MCF 10A (cell line): Measurements from ENCODE around the gene NPHS1. TPM values are rescaled to one million over a fixed set of nuclear protein-coding genes. Genes with fewer than 3 reads are reported as not detected.

Source experiments
- BruUV-seq: library from RNA; stranded (reverse); fragments of 400-500 nt; replicated peaks from 2 replicates; lab custom pipeline; 2021; lab: Mats Ljungman, UMichigan
- CTCF ChIA-PET: fragments of 300-600 bp; sonication (Branson Sonifier 250); formaldehyde crosslinking; extraction: SDS; loops from one replicate; lab custom pipeline; 2021; ENCODE audit warnings: antibody characterized with exemption, inconsistent platforms; lab: Yijun Ruan, JAX
- POLR2A ChIA-PET: fragments of 300-600, 350-650 bp; sonication (Branson Sonifier 250); formaldehyde crosslinking; extraction: SDS; loops from one replicate; lab custom pipeline; 2020; ENCODE audit warnings: antibody characterized with exemption, inconsistent platforms; lab: Yijun Ruan, JAX
- DNase-seq: peaks from one replicate; pipeline ENCODE4 v3.0.0-alpha.2; 2018; ENCODE audit not compliant: unreplicated experiment
- H3K27ac Mint-ChIP-seq: one replicate; pipeline ENCODE4 v1.8.0; 2022; ENCODE audit warnings: mild to moderate bottlenecking, low read depth, mixed read lengths; ENCODE audit not compliant: unreplicated experiment
- H3K27me3 Mint-ChIP-seq: one replicate; pipeline ENCODE4 v1.8.0; 2022; ENCODE audit warnings: mixed read lengths; ENCODE audit not compliant: insufficient read depth, unreplicated experiment
- H3K36me3 Mint-ChIP-seq: one replicate; pipeline ENCODE4 v1.8.0; 2022; ENCODE audit warnings: mild to moderate bottlenecking, moderate library complexity, mixed read lengths; ENCODE audit not compliant: insufficient read depth, unreplicated experiment
- H3K4me1 Mint-ChIP-seq: one replicate; pipeline ENCODE4 v1.8.0; 2022; ENCODE audit warnings: mixed read lengths; ENCODE audit not compliant: insufficient read depth, unreplicated experiment
- H3K4me3 Mint-ChIP-seq: one replicate; pipeline ENCODE4 v1.8.0; 2022; ENCODE audit warnings: mild to moderate bottlenecking, moderate library complexity, mixed read lengths; ENCODE audit not compliant: unreplicated experiment
- H3K9me3 Mint-ChIP-seq: one replicate; pipeline ENCODE4 v1.8.0; 2022; ENCODE audit warnings: mixed read lengths; ENCODE audit not compliant: unreplicated experiment
- CTCF ChIP-seq: fragments of 200-600 bp; IDR thresholded peaks from one replicate; pipeline ENCODE4 v1.8.0; 2022; ENCODE audit warnings: antibody characterized with exemption, mild to moderate bottlenecking; ENCODE audit not compliant: unreplicated experiment
- intact Hi-C: fragments of 100-400 bp; cut with micrococcal nuclease; formaldehyde crosslinking; loops from 2 replicates; pipeline ENCODE4 v1.14.1; 2022
- total RNA-seq: library from RNA; stranded (reverse); gene quantifications from 2 replicates; pipeline ENCODE4 v1.2.3, GENCODE V29; 2022

The NPHS1 gene
- total RNA-seq, 1 experiment from 2014 or later, result not detected

- no peak overlapping the region for H3K4me3 Mint-ChIP-seq
- H3K4me1 Mint-ChIP-seq, result no peaks in the 10 kb centered on the region
- peaks cover 53% of the 10 kb centered on the region for H3K27me3 Mint-ChIP-seq
- intact Hi-C loops, result no loop called here
- H3K36me3 Mint-ChIP-seq, result peaks cover 2% of the 10 kb centered on the region
- BruUV-seq, result no TSS peak
- TF ChIP-seq CTCF, result no peak
- DNase-seq, result no peak
- H3K27ac Mint-ChIP-seq, result no peak overlapping the region
- H3K9me3 Mint-ChIP-seq, result no peaks in the 10 kb centered on the region
- ChIA-PET CTCF (no interaction called here), POLR2A (no interaction called here)
These were observed 44.7 kb downstream of the NPHS1 start for GRCh38 chr19:35807633-35808032.

- Mint-ChIP-seq H3K9me3 (no peaks in the 10 kb centered on the region), H3K4me3 (no peak overlapping the region), H3K27me3 (peaks cover 43% of the 10 kb centered on the region), H3K27ac (no peak overlapping the region), H3K36me3 (no peaks in the 10 kb centered on the region), H3K4me1 (no peaks in the 10 kb centered on the region)
- no peak for DNase-seq
- no peak for TF ChIP-seq CTCF
- intact Hi-C loops, result no loop called here
- ChIA-PET CTCF (no interaction called here), POLR2A (no interaction called here)
- no TSS peak for BruUV-seq
These were observed 45.7 kb downstream of the NPHS1 start for GRCh38 chr19:35806597-35806996.

- ChIA-PET CTCF (no interaction called here), POLR2A (no interaction called here)
- no peak overlapping the region for H3K4me3 Mint-ChIP-seq
- no TSS peak for BruUV-seq
- DNase-seq, result no peak
- intact Hi-C loops, result no loop called here
- no peak for TF ChIP-seq CTCF
- no peaks in the 10 kb centered on the region for H3K9me3 Mint-ChIP-seq
- H3K27ac Mint-ChIP-seq, result no peak overlapping the region
- H3K4me1 Mint-ChIP-seq, result no peaks in the 10 kb centered on the region
- H3K27me3 Mint-ChIP-seq, result peaks cover 33% of the 10 kb centered on the region
- no peaks in the 10 kb centered on the region for H3K36me3 Mint-ChIP-seq
These were observed 46.7 kb downstream of the NPHS1 start for GRCh38 chr19:35805526-35806102.

- intact Hi-C loops, result no loop called here
- no TSS peak for BruUV-seq
- POLR2A ChIA-PET, result no interaction called here
- H3K36me3 Mint-ChIP-seq, result no peaks in the 10 kb centered on the region
- TF ChIP-seq CTCF, result no peak
- H3K4me3 Mint-ChIP-seq, result no peak overlapping the region
- CTCF ChIA-PET, result interaction anchor here (0.6 kb wide), 1 partner anchor 1163 kb away, joined by 6 read pairs; no protein-coding TSS in a partner anchor
- H3K9me3 Mint-ChIP-seq, result no peaks in the 10 kb centered on the region
- no peak for DNase-seq
- H3K4me1 Mint-ChIP-seq, result no peaks in the 10 kb centered on the region
- H3K27ac Mint-ChIP-seq, result no peak overlapping the region
- peaks cover 21% of the 10 kb centered on the region for H3K27me3 Mint-ChIP-seq
These were observed 50.5 kb downstream of the NPHS1 start for GRCh38 chr19:35801828-35802227.
